ENCODE data around the gene NMNAT2. TPM values are rescaled to one million over a fixed set of nuclear protein-coding genes. Genes with fewer than 3 reads are reported as not detected.

Gene NMNAT2
- total and polyA plus RNA-seq, 2 of the 8 experiments (the other 6 are each of a cell fraction or from before 2014, with no cell fraction given), result 6.5 to 20.9 TPM

GRCh38 chr1:183198463-183198862 lies 219.7 kb downstream of the NMNAT2 start (continued):
- TF ChIP-seq CHD7 (IDR thresholded peaks at IDR 0.05; ENCODE audit: insufficient replicate concordance, low read length) (no peak), CHD2 (IDR thresholded peaks at IDR 0.05; ENCODE audit: low read length) (no peak), RAD21 (IDR thresholded peaks at IDR 0.05 in 1 of 2, conservative IDR thresholded peaks at IDR 0.05 in 1 of 2; ENCODE audit: low read depth in 2 of 2, low read length in 2 of 2) (no peak), SP1 (IDR thresholded peaks at IDR 0.05; ENCODE audit: low read depth, low read length) (no peak)
